Measurements from ENCODE around the gene RAB10. TPM values are rescaled to one million over a fixed set of nuclear protein-coding genes. Genes with fewer than 3 reads are reported as not detected.

Gene RAB10
- total RNA-seq, 1 experiment from 2014 or later = 130 TPM

- Histone ChIP-seq H3K79me2 (ENCODE audit: insufficient read depth, low read length) (no peaks in the 10 kb centered on the region), H4K8ac (replicated peaks; ENCODE audit: insufficient read length, low read depth, low read length) (no peak overlapping the region), H3K14ac (ENCODE audit: insufficient read depth, low read length) (peak overlapping the region; percentile 9; the same call in 1 of the 2 replicates), H2BK12ac (ENCODE audit: insufficient read length, low read depth, low read length) (no peak overlapping the region), H2BK20ac (ENCODE audit: low read depth, low read length, poor library complexity, severe bottlenecking) (no peak overlapping the region), H2AK5ac (ENCODE audit: insufficient read length, low read length) (no peak overlapping the region), H3K27ac (ENCODE audit: insufficient read length, low read depth, low read length) (no peak overlapping the region), H2BK120ac (ENCODE audit: low read depth, low read length, poor library complexity, severe bottlenecking) (no peak overlapping the region), H2BK15ac (ENCODE audit: low read depth, low read length) (no peak overlapping the region), H3K4me2 (ENCODE audit: insufficient read depth, insufficient read length, low read length) (peak overlapping the region; percentile 20), H2AFZ (ENCODE audit: low read length) (no peak overlapping the region), H2BK5ac (ENCODE audit: insufficient read length, low read length) (no peak overlapping the region), H3K27me3 (ENCODE audit: insufficient read depth, low read length) (no peaks in the 10 kb centered on the region), H3K79me1 (ENCODE audit: insufficient read depth, low read depth, low read length, poor library complexity, severe bottlenecking) (no peaks in the 10 kb centered on the region), H4K91ac (ENCODE audit: insufficient read length, low read depth, low read length) (no peak overlapping the region), H3K23me2 (ENCODE audit: insufficient read length, low read depth, low read length, poor library complexity, severe bottlenecking) (no peaks in the 10 kb centered on the region), H3K9ac (ENCODE audit: extremely low read depth, insufficient read length, low read length) (no peak overlapping the region), H3K9me3 (ENCODE audit: control insufficient read depth, low read depth, low read length) (no peaks in the 10 kb centered on the region), H3K4me1 (ENCODE audit: insufficient read depth, low read length) (no peaks in the 10 kb centered on the region), H3K4ac (ENCODE audit: low read depth, low read length) (no peak overlapping the region), H4K20me1 (ENCODE audit: control insufficient read depth, insufficient read depth, insufficient read length) (no peaks in the 10 kb centered on the region), H3T11ph (ENCODE audit: low read length) (no peak overlapping the region), H3K56ac (ENCODE audit: insufficient read length, low read depth, low read length) (no peak overlapping the region), H3K23ac (ENCODE audit: insufficient read length, low read depth, low read length) (no peak overlapping the region), H4K5ac (ENCODE audit: insufficient read length, low read depth, low read length) (no peak overlapping the region), H3K18ac (ENCODE audit: insufficient read length, low read depth, low read length) (peak overlapping the region; percentile 2)
- Mint-ChIP-seq H3K36me3 (ENCODE audit: insufficient read depth in 1 of 3, low read depth in 3 of 3) (peaks cover 24 to 36% (median 28%) of the 10 kb centered on the region in 3 experiments), H3K27me3 (ENCODE audit: low read depth) (peaks cover 38% of the 10 kb centered on the region), H3K4me3 (peak overlapping the region; percentile 68 to 73), H3K27ac (no peak overlapping the region), H3K4me1 (peaks cover 27 to 34% of the 10 kb centered on the region in 2 experiments), H3K9me3 (no peaks in the 10 kb centered on the region; a peak in 1 of 5 replicates)
- TF ChIP-seq CTCF (conservative IDR thresholded peaks at IDR 0.05) = peak; percentile 69
- DNase-seq = peak; percentile 74
- WGBS (ENCODE audit: extremely low coverage, insufficient read length, low lambda C conversion rate) = no CpG with 5 or more reads among the region's 114 CpGs
Measured at GRCh38 chr2:26184555-26185303, 150.8 kb downstream of the RAB10 start.

Data from H9 (cell line).